Smooth muscle cell (in vitro differentiated cells): ENCODE results near the gene MCM7. TPM values are rescaled to one million over a fixed set of nuclear protein-coding genes. Genes with fewer than 3 reads are reported as not detected.

Experiments
- DNase-seq: peaks from one replicate; lab custom pipeline; 2025; ENCODE audit not compliant: unreplicated experiment; lab: John Stamatoyannopoulos, UW
- H2AFZ ChIP-seq: fragments of 200-600 bp; sonication (generic); 2 replicates; pipeline ENCODE4 v1.6.0; 2016; ENCODE audit warnings: antibody characterized with exemption, low read depth, mild to moderate bottlenecking
- H3F3A ChIP-seq: fragments of 200-600 bp; sonication (generic); 2 replicates; pipeline ENCODE4 v1.6.0; 2017; ENCODE audit warnings: antibody characterized with exemption, low read depth
- H3K27ac ChIP-seq: fragments of 200-600 bp; sonication (generic); 2 replicates; pipeline ENCODE4 v1.5.1; 2016; ENCODE audit warnings: low read depth, mild to moderate bottlenecking
- H3K27me3 ChIP-seq: fragments of 200-600 bp; sonication (generic); 2 replicates; pipeline ENCODE4 v1.6.1; 2016; ENCODE audit warnings: low read depth, mild to moderate bottlenecking
- H3K36me3 ChIP-seq: fragments of 200-600 bp; sonication (generic); 2 replicates; pipeline ENCODE4 v1.5.1; 2016; ENCODE audit warnings: low read depth
- H3K4me1 ChIP-seq: fragments of 200-600 bp; sonication (generic); 2 replicates; pipeline ENCODE4 v1.5.1; 2016; ENCODE audit warnings: low read depth
- H3K4me2 ChIP-seq: fragments of 200-600 bp; sonication (generic); 2 replicates; pipeline ENCODE4 v1.6.0; 2016; ENCODE audit warnings: mild to moderate bottlenecking
- H3K4me3 ChIP-seq: fragments of 200-600 bp; sonication (generic); 2 replicates; pipeline ENCODE4 v1.5.1; 2016; ENCODE audit warnings: mild to moderate bottlenecking
- H3K79me2 ChIP-seq: fragments of 200-600 bp; sonication (generic); 2 replicates; pipeline ENCODE4 v1.6.0; 2016; ENCODE audit warnings: low read depth, mild to moderate bottlenecking
- H3K9ac ChIP-seq: fragments of 200-600 bp; sonication (generic); 2 replicates; pipeline ENCODE4 v1.6.0; 2016; ENCODE audit warnings: low read depth
- H3K9me3 ChIP-seq: fragments of 200-600 bp; sonication (generic); replicated peaks from 2 replicates; pipeline ENCODE4 v1.5.1; 2016; ENCODE audit warnings: low read depth
- H4K20me1 ChIP-seq: fragments of 200-600 bp; sonication (generic); 2 replicates; pipeline ENCODE4 v1.6.0; 2016; ENCODE audit warnings: low read depth
- WGBS: methylation state at CpG from one replicate; pipeline ENCODE4 v1.1.7; 2016; ENCODE audit warnings: low lambda C conversion rate; 5-methylcytosine and 5-hydroxymethylcytosine counted together
- polyA plus RNA-seq: library from polyadenylated mRNA; unstranded; fragments of >200 nt; fragmentation: Nextera tagmentation; extraction: Ambion mirVana; gene quantifications from 2 replicates; pipeline ENCODE4 v1.2.1, GENCODE V29; 2016
- total RNA-seq: library from RNA; depleted of rRNA; stranded (reverse); fragments of >200 nt; gene quantifications from 2 replicates; pipeline ENCODE4 v1.2.3, GENCODE V29; 2014
- TF ChIP-seq, protein P1 (sequence below): fragments of 200-600 bp; sonication (generic); IDR thresholded peaks from 2 replicates; pipeline ENCODE4 v1.5.1; 2017; ENCODE audit warnings: borderline replicate concordance, mild to moderate bottlenecking, antibody characterized with exemption; ENCODE audit not compliant: insufficient read depth, poor library complexity, severe bottlenecking

Gene MCM7
- total and polyA plus RNA-seq, 2 experiments from 2014 or later = 47.6 to 56.9 TPM

GRCh38 chr7:100102950-100103840 lies 2.0 kb upstream of the MCM7 start:
- no peak overlapping the region for H3K4me2 ChIP-seq
- H3K4me1 ChIP-seq = peaks cover 15% of the 10 kb centered on the region
- no peak for DNase-seq
- H3F3A ChIP-seq = peaks cover 11% of the 10 kb centered on the region
- no peak overlapping the region for H2AFZ ChIP-seq
- peaks cover 21% of the 10 kb centered on the region for H3K79me2 ChIP-seq
- peaks cover 9% of the 10 kb centered on the region for H3K36me3 ChIP-seq
- TF ChIP-seq, protein P1, sequence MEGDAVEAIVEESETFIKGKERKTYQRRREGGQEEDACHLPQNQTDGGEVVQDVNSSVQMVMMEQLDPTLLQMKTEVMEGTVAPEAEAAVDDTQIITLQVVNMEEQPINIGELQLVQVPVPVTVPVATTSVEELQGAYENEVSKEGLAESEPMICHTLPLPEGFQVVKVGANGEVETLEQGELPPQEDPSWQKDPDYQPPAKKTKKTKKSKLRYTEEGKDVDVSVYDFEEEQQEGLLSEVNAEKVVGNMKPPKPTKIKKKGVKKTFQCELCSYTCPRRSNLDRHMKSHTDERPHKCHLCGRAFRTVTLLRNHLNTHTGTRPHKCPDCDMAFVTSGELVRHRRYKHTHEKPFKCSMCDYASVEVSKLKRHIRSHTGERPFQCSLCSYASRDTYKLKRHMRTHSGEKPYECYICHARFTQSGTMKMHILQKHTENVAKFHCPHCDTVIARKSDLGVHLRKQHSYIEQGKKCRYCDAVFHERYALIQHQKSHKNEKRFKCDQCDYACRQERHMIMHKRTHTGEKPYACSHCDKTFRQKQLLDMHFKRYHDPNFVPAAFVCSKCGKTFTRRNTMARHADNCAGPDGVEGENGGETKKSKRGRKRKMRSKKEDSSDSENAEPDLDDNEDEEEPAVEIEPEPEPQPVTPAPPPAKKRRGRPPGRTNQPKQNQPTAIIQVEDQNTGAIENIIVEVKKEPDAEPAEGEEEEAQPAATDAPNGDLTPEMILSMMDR = no peak
- H3K27me3 ChIP-seq = no peaks in the 10 kb centered on the region
- H3K27ac ChIP-seq = peak overlapping the region; percentile 99
- peaks cover 14% of the 10 kb centered on the region for H4K20me1 ChIP-seq
- WGBS = 85% methylated on average over 17 of the region's 17 CpGs
- H3K4me3 ChIP-seq = no peak overlapping the region
- no peak overlapping the region for H3K9ac ChIP-seq
- H3K9me3 ChIP-seq = no peaks in the 10 kb centered on the region

GRCh38 chr7:100100420-100101015 lies 679 bp downstream of the MCM7 start:
- H3K4me3 ChIP-seq = peak overlapping the region; percentile 93
- H3K79me2 ChIP-seq = peaks cover 25% of the 10 kb centered on the region
- WGBS = 1% methylated on average over 57 of the region's 61 CpGs
- H3K27me3 ChIP-seq = no peaks in the 10 kb centered on the region
- TF ChIP-seq, protein P1 = no peak
- no peaks in the 10 kb centered on the region for H3K9me3 ChIP-seq
- H4K20me1 ChIP-seq = peaks cover 14% of the 10 kb centered on the region
- peak overlapping the region; percentile 100 for H3K4me2 ChIP-seq
- H3F3A ChIP-seq = peaks cover 11% of the 10 kb centered on the region
- H3K27ac ChIP-seq = peak overlapping the region; percentile 99
- H3K9ac ChIP-seq = peak overlapping the region; percentile 97
- peaks cover 19% of the 10 kb centered on the region for H3K36me3 ChIP-seq
- peaks cover 15% of the 10 kb centered on the region for H3K4me1 ChIP-seq
- peak; percentile 86 for DNase-seq
- no peak overlapping the region for H2AFZ ChIP-seq

- 92% methylated on average over 12 of the region's 12 CpGs for WGBS
- Histone ChIP-seq H3K79me2 (peaks cover 25% of the 10 kb centered on the region), H3K27ac (no peak overlapping the region), H3F3A (peaks cover 11% of the 10 kb centered on the region), H4K20me1 (peaks cover 14% of the 10 kb centered on the region), H3K4me1 (peaks cover 15% of the 10 kb centered on the region), H3K36me3 (peaks cover 19% of the 10 kb centered on the region), H3K27me3 (no peaks in the 10 kb centered on the region), H3K9me3 (no peaks in the 10 kb centered on the region), H3K9ac (peak overlapping the region; percentile 97), H3K4me3 (peak overlapping the region; percentile 93), H3K4me2 (peak overlapping the region; percentile 100), H2AFZ (no peak overlapping the region)
- no peak for DNase-seq
- TF ChIP-seq, protein P1 = no peak
These were observed 1.7 kb downstream of the MCM7 start for GRCh38 chr7:100099452-100099851.
